ENCODE data around the gene CCT3.
"Not testable (repeated sequence)": the region's sequence is repeated elsewhere in the genome, so short reads cannot be mapped to it uniquely, and the experiment has no call there.

Gene CCT3

GRCh38 chr1:156338180-156338976 is at the start of gene CCT3, which contains the start of gene TSACC:
TSS of gene CCT3 (minus strand) at chr1:156338292. CDS start at chr1:156338184, 108 bp downstream.
TSS of gene TSACC (plus strand) at chr1:156338526. CDS start at chr1:156339758, 1,232 bp downstream.
- DNase-seq: peak; percentile 98

GRCh38 chr1:156387870-156388173 is 49.7 kb upstream of the CCT3 start:
- DNase-seq: no peak

- DNase-seq: no peak
Measured at GRCh38 chr1:156386949-156387869, 49.1 kb upstream of the CCT3 start.

- DNase-seq: no peak
Measured at GRCh38 chr1:156386134-156386901, 48.2 kb upstream of the CCT3 start.

GRCh38 chr1:156385534-156386031 is 47.5 kb upstream of the CCT3 start:
- DNase-seq: no peak

- no peak for DNase-seq
Measured at GRCh38 chr1:156384658-156385057, 46.6 kb upstream of the CCT3 start.

- peak; percentile 24 for DNase-seq
Measured at GRCh38 chr1:156384007-156384406, 45.9 kb upstream of the CCT3 start.

GRCh38 chr1:156383023-156383422 is 44.9 kb upstream of the CCT3 start:
- DNase-seq: no peak

- DNase-seq: no peak
Measured at GRCh38 chr1:156382561-156382960, 44.5 kb upstream of the CCT3 start.

- DNase-seq: no peak
Measured at GRCh38 chr1:156379420-156380165, 41.5 kb upstream of the CCT3 start.

- no peak for DNase-seq
Measured at GRCh38 chr1:156378557-156378956, 40.5 kb upstream of the CCT3 start.

GRCh38 chr1:156376958-156377919 is 39.1 kb upstream of the CCT3 start:
- DNase-seq: no peak

- no peak for DNase-seq
Measured at GRCh38 chr1:156376146-156376545, 38.1 kb upstream of the CCT3 start.

GRCh38 chr1:156373546-156373945 is 35.5 kb upstream of the CCT3 start:
- no peak for DNase-seq

- DNase-seq: no peak
Measured at GRCh38 chr1:156372876-156373275, 34.8 kb upstream of the CCT3 start.

- no peak for DNase-seq
Measured at GRCh38 chr1:156372265-156372586, 34.1 kb upstream of the CCT3 start.

- no peak for DNase-seq
Measured at GRCh38 chr1:156371553-156372264, 33.6 kb upstream of the CCT3 start.

GRCh38 chr1:156369685-156370286 is 31.7 kb upstream of the CCT3 start:
- DNase-seq: not testable (repeated sequence)

- DNase-seq: no peak
Measured at GRCh38 chr1:156368889-156369684, 31.0 kb upstream of the CCT3 start, which contains the start of gene RHBG. TSS of gene RHBG (plus strand) at chr1:156369211. CDS start at chr1:156369250, 39 bp downstream.
